Body of pancreas (tissue), 4 donors: ENCODE measurements around the gene AMZ2.

Source experiments
- POLR2A ChIP-seq, 3 donors: fragments of 450-650 bp; IDR thresholded peaks; one replicate each; pipeline ENCODE4 v1.6.1; 2016; ENCODE audit warnings: antibody characterized with exemption in 3 of 3, mild to moderate bottlenecking in 2 of 3
- TF ChIP-seq, protein P1 (sequence below), 7 experiments: fragments of 450-650 bp in 4 of 7; fragments of 200-600 bp in 3 of 7; sonication (generic) in 3 of 7; IDR thresholded peaks; one replicate each; pipeline ENCODE4 v1.5.1; 2016 to 2019; ENCODE audit warnings: antibody characterized with exemption in 7 of 7

DNA sequence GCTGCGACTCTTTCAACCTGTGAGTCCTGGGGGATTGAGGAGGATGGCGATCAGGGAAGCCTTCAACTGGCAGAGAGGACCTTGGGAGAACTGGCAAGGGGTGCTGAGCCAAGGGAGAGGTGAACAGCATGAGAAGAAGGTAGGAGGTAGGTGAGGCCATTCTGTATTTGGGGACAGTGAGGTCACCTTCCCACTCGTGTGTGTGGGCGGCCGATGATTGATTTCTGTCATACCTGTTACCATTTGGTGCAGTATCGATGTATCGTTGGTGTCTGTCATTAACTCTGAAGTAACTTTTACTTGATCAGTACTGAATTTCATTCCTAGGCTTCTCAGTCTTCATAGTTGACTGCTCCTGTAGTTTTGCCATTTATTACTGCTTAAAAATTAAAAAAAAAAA lies 47.2 kb downstream of the AMZ2 start:
- TF ChIP-seq, protein P1, sequence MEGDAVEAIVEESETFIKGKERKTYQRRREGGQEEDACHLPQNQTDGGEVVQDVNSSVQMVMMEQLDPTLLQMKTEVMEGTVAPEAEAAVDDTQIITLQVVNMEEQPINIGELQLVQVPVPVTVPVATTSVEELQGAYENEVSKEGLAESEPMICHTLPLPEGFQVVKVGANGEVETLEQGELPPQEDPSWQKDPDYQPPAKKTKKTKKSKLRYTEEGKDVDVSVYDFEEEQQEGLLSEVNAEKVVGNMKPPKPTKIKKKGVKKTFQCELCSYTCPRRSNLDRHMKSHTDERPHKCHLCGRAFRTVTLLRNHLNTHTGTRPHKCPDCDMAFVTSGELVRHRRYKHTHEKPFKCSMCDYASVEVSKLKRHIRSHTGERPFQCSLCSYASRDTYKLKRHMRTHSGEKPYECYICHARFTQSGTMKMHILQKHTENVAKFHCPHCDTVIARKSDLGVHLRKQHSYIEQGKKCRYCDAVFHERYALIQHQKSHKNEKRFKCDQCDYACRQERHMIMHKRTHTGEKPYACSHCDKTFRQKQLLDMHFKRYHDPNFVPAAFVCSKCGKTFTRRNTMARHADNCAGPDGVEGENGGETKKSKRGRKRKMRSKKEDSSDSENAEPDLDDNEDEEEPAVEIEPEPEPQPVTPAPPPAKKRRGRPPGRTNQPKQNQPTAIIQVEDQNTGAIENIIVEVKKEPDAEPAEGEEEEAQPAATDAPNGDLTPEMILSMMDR (IDR thresholded peaks at IDR 0.05), result no peak
- no peak for TF ChIP-seq POLR2A (IDR thresholded peaks at IDR 0.05)
